ENCODE data around the gene POU3F3.

DNA sequence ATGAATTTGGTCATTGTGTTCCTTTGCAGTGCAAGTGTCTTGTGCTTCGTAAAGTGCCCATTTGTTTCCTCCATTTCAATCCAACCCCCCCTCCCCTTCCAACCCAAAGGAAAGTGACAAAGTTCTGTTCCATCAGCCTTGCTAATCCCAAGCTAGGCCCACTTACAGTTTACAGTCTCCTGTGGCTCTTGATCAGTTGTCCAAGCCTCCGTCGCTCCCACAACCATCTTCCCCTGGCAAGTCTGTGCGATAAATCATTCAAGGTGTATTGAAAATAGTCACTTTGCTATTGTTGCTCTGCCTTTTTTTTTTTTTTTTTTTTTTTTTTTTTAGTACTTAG is 6.5 kb downstream of the POU3F3 start:
- TF ChIP-seq CTCF (IDR thresholded peaks at IDR 0.05) (no peak), ZFX (IDR thresholded peaks at IDR 0.05; ENCODE audit: borderline replicate concordance) (no peak)
